VCaP (cell line): ENCODE measurements around the gene SDK1.

ENCODE experiments used
- H3K27ac ChIP-seq: fragments of 450-650 bp; 2 replicates; pipeline ENCODE4 v1.5.1; 2017
- TF ChIP-seq, protein P1 (sequence below): fragments of 450-650 bp; conservative IDR thresholded peaks from 2 replicates; pipeline ENCODE4 v1.5.1; 2017; ENCODE audit warnings: mild to moderate bottlenecking, moderate library complexity

Gene SDK1

DNA sequence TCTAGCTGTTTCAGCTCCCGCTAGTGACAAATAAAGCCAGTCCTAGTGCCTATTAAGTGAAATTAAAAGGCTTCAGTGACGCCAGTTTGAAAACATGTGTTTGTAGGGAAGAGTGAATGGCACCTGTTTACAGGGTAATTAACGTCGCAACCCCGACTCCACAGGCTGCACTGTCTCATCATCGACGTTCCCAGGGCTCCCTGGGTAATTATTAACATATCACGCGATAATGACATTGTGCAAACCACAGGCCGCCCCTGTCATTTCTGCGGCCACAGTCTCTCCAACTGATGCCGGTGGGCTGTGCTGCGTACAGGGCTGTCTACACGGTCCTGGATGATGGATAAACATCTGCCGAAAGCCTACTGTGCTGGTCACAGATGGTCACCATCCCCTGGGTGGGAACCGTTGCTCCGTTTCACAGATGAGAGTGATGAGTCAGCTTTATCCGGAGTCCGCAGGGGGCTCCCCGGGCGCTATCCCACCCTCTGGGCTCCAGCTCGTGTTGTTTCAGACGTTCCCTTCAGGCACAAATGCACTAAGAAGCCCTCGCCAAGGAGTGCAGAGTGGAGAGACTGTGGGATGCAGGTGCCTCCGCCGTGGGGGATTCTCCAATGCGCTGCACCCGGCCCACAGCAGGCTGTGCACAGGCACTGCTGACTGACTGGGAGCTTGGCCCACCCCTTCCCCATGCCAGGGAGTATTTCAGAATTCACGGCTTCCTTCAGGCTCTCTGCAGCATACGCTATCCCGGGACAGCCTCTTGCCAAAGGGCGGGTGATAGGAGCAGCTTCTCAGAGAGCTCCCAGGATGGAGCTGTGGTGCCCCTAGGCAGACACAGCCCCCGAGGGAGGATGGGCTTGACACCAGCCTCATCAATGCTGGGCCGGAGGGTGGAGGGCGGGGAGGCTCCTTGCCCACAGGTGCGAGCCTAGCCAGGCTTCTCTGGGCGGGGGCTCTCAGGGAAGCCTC is 889.2 kb downstream of the SDK1 start:
- TF ChIP-seq, protein P1, sequence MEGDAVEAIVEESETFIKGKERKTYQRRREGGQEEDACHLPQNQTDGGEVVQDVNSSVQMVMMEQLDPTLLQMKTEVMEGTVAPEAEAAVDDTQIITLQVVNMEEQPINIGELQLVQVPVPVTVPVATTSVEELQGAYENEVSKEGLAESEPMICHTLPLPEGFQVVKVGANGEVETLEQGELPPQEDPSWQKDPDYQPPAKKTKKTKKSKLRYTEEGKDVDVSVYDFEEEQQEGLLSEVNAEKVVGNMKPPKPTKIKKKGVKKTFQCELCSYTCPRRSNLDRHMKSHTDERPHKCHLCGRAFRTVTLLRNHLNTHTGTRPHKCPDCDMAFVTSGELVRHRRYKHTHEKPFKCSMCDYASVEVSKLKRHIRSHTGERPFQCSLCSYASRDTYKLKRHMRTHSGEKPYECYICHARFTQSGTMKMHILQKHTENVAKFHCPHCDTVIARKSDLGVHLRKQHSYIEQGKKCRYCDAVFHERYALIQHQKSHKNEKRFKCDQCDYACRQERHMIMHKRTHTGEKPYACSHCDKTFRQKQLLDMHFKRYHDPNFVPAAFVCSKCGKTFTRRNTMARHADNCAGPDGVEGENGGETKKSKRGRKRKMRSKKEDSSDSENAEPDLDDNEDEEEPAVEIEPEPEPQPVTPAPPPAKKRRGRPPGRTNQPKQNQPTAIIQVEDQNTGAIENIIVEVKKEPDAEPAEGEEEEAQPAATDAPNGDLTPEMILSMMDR, result no peak

DNA sequence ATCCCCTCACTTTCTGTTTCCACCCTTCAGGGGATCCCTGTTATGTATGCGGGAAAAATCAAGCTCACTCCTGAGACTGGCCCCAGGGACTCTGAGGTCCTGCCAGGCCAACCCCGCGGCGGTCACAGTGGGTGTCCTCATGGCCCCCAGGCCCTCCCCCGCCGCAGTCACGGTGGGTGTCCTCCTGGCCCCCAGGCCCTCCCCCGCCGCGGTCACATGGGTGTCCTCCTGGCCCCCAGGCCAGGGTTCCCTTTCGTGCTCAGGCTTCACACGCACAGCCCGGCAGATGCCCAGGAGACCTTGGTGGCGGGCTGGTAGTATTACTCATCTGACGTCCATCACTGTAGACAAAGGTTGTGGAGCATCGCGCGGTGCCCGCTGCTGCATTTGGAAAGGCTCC is 890.0 kb downstream of the SDK1 start:
- TF ChIP-seq, protein P1, result no peak

More for the DNA sequence above, 889.2 kb downstream of the SDK1 start:
- H3K27ac ChIP-seq, result no peak overlapping the region

DNA sequence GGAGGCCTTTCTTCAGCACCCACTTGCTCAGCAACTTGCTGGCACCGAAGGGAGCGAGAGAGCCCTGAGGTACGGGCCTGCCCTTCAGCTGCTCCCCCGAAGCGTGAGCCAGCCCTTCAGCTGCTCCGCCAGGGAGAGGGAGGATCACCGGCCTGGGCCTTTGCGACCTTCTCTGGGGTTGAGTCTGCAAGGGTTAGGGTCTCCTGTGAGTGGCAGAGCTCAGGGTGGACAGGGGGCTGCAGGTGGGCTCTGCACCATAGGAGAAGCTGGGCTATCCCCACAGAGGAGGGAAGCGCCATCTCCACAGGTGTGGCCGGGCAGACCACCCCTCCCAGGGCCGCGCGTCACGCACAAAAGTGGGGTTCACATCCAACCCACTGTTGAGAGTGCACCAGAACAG is 890.5 kb downstream of the SDK1 start:
- no peak overlapping the region for H3K27ac ChIP-seq
- TF ChIP-seq, protein P1, result no peak

More for the DNA sequence above, 890.0 kb downstream of the SDK1 start:
- H3K27ac ChIP-seq, result no peak overlapping the region

DNA sequence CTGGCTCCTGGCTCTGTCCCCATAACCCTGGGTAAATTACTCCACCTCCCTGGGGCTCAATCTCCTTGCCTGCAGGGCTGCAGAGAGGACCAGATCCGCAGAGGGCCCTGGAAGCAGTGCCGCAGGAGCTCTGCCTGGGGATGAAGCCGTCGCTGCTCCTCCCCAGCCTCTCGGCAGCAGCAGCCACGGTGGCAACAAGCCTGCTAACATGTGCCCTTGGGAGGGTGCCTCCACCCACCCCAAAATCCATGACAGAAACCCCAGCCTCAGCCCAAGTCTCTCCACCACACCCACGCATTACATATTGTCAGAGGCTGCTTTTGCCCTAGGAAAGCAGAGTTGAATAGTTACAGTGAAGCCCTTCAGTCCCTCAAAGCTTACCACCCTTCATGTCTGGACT is 894.6 kb downstream of the SDK1 start:
- TF ChIP-seq, protein P1, result no peak
- H3K27ac ChIP-seq, result no peak overlapping the region

DNA sequence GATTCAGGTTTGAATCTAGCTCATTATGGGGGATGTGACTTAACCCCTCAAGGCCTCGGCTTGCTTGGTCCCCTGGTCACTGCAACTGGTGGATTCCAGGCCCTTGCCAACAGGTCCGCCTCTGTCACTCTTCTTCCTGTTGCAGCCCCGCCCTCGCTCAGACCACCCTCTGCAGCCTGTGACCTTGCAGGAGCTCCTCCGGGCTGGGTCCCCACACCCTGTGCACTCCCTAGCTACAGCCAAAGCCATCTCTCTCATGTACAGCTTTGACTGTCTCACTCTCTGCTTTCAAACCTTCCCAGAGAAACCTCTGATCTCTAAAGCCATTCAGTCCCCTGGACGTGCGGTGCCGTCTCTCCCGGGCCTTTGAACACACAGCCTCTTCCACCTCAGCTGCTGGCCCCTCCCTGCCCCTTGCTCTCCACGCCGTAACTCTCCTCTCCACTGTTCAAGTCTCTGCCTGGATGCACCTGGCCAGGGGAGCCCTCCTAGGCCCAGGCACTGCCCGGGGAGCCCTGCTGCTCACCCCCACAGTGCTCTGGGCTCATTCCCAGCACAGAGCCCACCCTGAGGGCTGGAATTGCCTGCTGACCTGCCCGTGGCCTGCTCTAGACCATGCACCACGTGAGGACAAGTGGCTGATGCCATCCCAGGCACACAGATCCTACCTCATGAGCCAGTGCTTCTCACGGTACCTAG is 895.2 kb downstream of the SDK1 start:
- no peak overlapping the region for H3K27ac ChIP-seq
- TF ChIP-seq, protein P1, result no peak

DNA sequence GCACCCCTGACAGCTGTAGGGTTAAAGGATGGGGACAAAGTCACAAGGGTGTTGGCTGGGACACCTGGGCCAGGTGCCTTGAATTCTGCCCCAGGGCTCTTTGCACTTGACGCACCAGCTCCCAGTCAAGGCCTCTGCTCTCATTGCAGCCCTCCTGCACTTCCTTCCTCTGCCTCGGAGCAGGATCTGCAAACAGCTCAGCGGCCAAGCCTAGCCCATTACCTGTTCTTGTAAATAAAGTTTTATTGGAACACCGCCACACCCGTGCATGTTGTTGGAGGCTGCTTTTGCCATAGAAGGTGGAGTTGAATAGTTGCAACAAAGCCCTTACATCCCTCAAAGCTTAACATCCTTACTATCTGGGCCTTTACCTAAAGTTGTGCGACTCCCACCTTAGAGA is 897.2 kb downstream of the SDK1 start:
- TF ChIP-seq, protein P1, result no peak
- no peak overlapping the region for H3K27ac ChIP-seq

DNA sequence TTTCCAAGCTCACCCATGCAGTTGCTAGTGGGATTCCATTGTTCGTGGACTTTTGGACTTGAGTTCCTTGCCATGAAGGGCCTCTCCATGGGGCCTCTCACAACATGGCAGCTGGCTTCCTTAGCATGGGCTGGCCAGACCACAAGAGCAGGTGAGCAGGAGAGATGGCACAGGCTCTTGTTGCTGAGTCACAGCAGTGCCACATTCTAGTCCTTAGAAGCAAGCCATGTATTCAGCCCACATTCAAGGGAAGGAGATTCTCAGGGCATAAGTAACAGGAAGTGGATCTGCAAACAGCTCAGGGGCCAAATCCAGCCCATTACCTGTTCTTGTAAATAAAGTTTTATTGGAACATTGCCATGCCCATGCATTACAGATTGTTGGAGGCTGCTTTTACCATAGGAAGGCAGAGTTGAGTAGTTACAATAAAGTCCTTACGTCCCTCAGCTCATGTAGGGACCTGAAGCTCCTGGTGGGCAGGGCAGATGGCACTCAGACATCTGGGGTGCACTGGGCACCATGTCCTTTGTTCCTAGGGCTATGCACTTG is 899.6 kb downstream of the SDK1 start:
- TF ChIP-seq, protein P1, result no peak
- no peak overlapping the region for H3K27ac ChIP-seq
